GM12878 (cell line): ENCODE results near the gene YIPF4. TPM values are rescaled to one million over a fixed set of nuclear protein-coding genes. Genes with fewer than 3 reads are reported as not detected.

Source experiments
- ATAC-seq: fragments of 200-7000 bp; cut with Tn5 transposase; 3 replicates; pipeline ENCODE4 v1.9.1; 2020; ENCODE audit warnings: mild to moderate bottlenecking, moderate library complexity
- BruUV-seq: library from RNA; stranded (reverse); fragments of 400-500 nt; replicated peaks from 2 replicates; lab custom pipeline; 2021; lab: Mats Ljungman, UMichigan
- CTCF ChIA-PET: fragments of 300-600 bp; sonication (Branson Sonifier 250); formaldehyde crosslinking; extraction: SDS; loops from one replicate; lab custom pipeline; 2021; ENCODE audit warnings: inconsistent platforms; lab: Yijun Ruan, JAX
- POLR2A ChIA-PET: fragments of 350-600 bp; formaldehyde crosslinking; extraction: SDS; loops from one replicate; lab custom pipeline; 2021; ENCODE audit warnings: inconsistent platforms; lab: Charles Lee
- RAD21 ChIA-PET: fragments of 300-600 bp; sonication (Branson Sonifier 250); formaldehyde crosslinking; loops from one replicate; lab custom pipeline; 2023; ENCODE audit warnings: antibody characterized with exemption; ENCODE audit not compliant: unreplicated experiment; lab: Charles Lee
- SMC1A ChIA-PET: fragments of 300-600 bp; sonication (Branson Sonifier 250); formaldehyde crosslinking; loops from one replicate; lab custom pipeline; 2023; ENCODE audit not compliant: unreplicated experiment, uncharacterized antibody; lab: Charles Lee
- DNase-seq: peaks from one replicate; pipeline ENCODE4 v3.0.0-alpha.2; 2011; ENCODE audit warnings: low read depth, low spot score
- FAIRE-seq: peaks from 3 replicates; lab custom pipeline; 2011; peaks lifted over from hg19 to GRCh38; lab: Jason Lieb, UNC
- H2AFZ ChIP-seq: 2 replicates; pipeline ENCODE4 v1.6.0; 2011; ENCODE audit warnings: low read depth, low read length, control low read depth; ENCODE audit not compliant: control insufficient read depth
- H3K27ac ChIP-seq: 2 replicates; pipeline ENCODE4 v1.5.1; 2011; ENCODE audit warnings: control low read depth; ENCODE audit not compliant: control insufficient read depth, insufficient read depth
- H3K27me3 ChIP-seq, 2 experiments: replicated peaks in 1 of 2; 2 replicates each; pipeline versions ENCODE4 v1.6.0 to v1.6.1; 2011; ENCODE audit warnings: low read length in 1 of 2; ENCODE audit not compliant: control insufficient read depth in 2 of 2, insufficient read depth in 2 of 2
- H3K36me3 ChIP-seq, 2 experiments: 2 replicates each; pipeline ENCODE4 v1.5.1; 2011; ENCODE audit warnings: low read length in 1 of 2; ENCODE audit not compliant: control insufficient read depth in 2 of 2, insufficient read depth in 2 of 2
- H3K4me1 ChIP-seq: 2 replicates; pipeline ENCODE4 v1.6.1; 2011; ENCODE audit warnings: mild to moderate bottlenecking, low read length, moderate library complexity, mixed read lengths; ENCODE audit not compliant: control insufficient read depth, insufficient read depth
- H3K4me2 ChIP-seq: 2 replicates; pipeline ENCODE4 v1.6.0; 2011; ENCODE audit warnings: control low read depth; ENCODE audit not compliant: control insufficient read depth, insufficient read depth
- H3K4me3 ChIP-seq: fragments of 200-600 bp; sonication (generic); 2 replicates; pipeline ENCODE4 v1.5.1; 2016
- H3K79me2 ChIP-seq: 2 replicates; pipeline ENCODE4 v1.6.0; 2011; ENCODE audit warnings: low read length; ENCODE audit not compliant: control insufficient read depth, insufficient read depth
- H3K9ac ChIP-seq: 2 replicates; pipeline ENCODE4 v1.8.0; 2011; ENCODE audit warnings: low read length, control low read depth, mixed read lengths; ENCODE audit not compliant: control insufficient read depth, insufficient read depth
- H3K9me3 ChIP-seq: replicated peaks from 3 replicates; pipeline ENCODE4 v1.5.1; 2011; ENCODE audit warnings: mild to moderate bottlenecking, low read length; ENCODE audit not compliant: control insufficient read depth, insufficient read depth
- H4K20me1 ChIP-seq: 2 replicates; pipeline ENCODE4 v1.6.0; 2011; ENCODE audit not compliant: control insufficient read depth, insufficient read depth
- BRCA1 ChIP-seq: IDR thresholded peaks from 2 replicates; pipeline ENCODE4 v1.6.1; 2011; ENCODE audit warnings: low read depth, low read length, improper control_type of control experiment
- CHD1 ChIP-seq: IDR thresholded peaks from 2 replicates; pipeline ENCODE4 v1.6.1; 2012; ENCODE audit warnings: low read depth, low read length, improper control_type of control experiment
- NBN ChIP-seq: fragments of 450-650 bp; IDR thresholded peaks from 2 replicates; pipeline ENCODE4 v1.6.1; 2016
- PAX8 ChIP-seq: fragments of 450-650 bp; IDR thresholded peaks from 2 replicates; pipeline ENCODE4 v1.6.1; 2017; ENCODE audit warnings: mild to moderate bottlenecking, moderate library complexity
- SPI1 ChIP-seq: IDR thresholded peaks from 2 replicates; pipeline ENCODE4 v1.6.1; 2011; ENCODE audit warnings: low read depth, mild to moderate bottlenecking, low read length, moderate library complexity, borderline replicate concordance; ENCODE audit not compliant: insufficient read depth
- TAF1 ChIP-seq: IDR thresholded peaks from 2 replicates; pipeline ENCODE4 v1.6.1; 2011; ENCODE audit warnings: mild to moderate bottlenecking, low read depth, low read length, borderline replicate concordance
- WGBS: methylation state at CpG from one replicate; pipeline ENCODE4 v1.1.6; 2016; ENCODE audit warnings: low lambda C conversion rate; ENCODE audit not compliant: insufficient replicate concordance, insufficient coverage; ENCODE audit errors: missing lambda C conversion rate; 5-methylcytosine and 5-hydroxymethylcytosine counted together
- in situ Hi-C: fragments of 300-500 bp; cut with MboI; formaldehyde crosslinking; loops from 9 replicates; pipeline ENCODE4 v1.14.3; 2018; ENCODE audit warnings: mixed read lengths
- intact Hi-C: fragments of 100-400 bp; cut with micrococcal nuclease; formaldehyde crosslinking; loops from one replicate; pipeline ENCODE4 v1.14.2; 2022; ENCODE audit not compliant: unreplicated experiment
- polyA plus RNA-seq, 11 experiments: library from polyadenylated mRNA; depleted of rRNA in 4 of 11; unstranded in 6 of 11; stranded (reverse) in 5 of 11; fragments of >200 nt; fragmentation: Nextera tagmentation in 4 of 11; fragmentation: Illumina TruSeq in 1 of 11; extraction: Ambion mirVana in 4 of 11; extraction: Trizol in 1 of 11; gene quantifications; 1 replicate in 1 of 11; 2 replicates in 10 of 11; pipeline versions ENCODE4 v1.2.1 to v1.2.3, GENCODE V29; 2011 to 2016; ENCODE audit warnings: inconsistent platforms in 2 of 11, missing spikeins in 2 of 11, low read depth in 1 of 11
- total RNA-seq, 4 experiments: library from RNA; depleted of rRNA in 3 of 4; stranded (reverse); fragments of >200 nt in 3 of 4; fragmentation: Illumina TruSeq in 1 of 4; extraction: Trizol in 1 of 4; gene quantifications; 2 replicates each; pipeline versions ENCODE4 v1.2.1 to v1.2.3, GENCODE V29; 2013 to 2021
- TF ChIP-seq, protein P1 (sequence below): IDR thresholded peaks from 2 replicates; pipeline ENCODE4 v1.6.1; 2012; ENCODE audit warnings: low read depth, low read length, improper control_type of control experiment
- TF ChIP-seq, protein P2 (sequence below): fragments of 450-650 bp; IDR thresholded peaks from 2 replicates; pipeline ENCODE4 v1.6.1; 2016; ENCODE audit warnings: mild to moderate bottlenecking

The YIPF4 gene
- total and polyA plus RNA-seq, 10 of the 15 experiments (the other 5 are each of a cell fraction or from before 2014, with no cell fraction given), result 2.8 to 60.4 (median 11.1) TPM

- Histone ChIP-seq H3K79me2 (no peaks in the 10 kb centered on the region), H3K9ac (no peak overlapping the region), H3K9me3 (no peaks in the 10 kb centered on the region), H3K27ac (no peak overlapping the region), H3K4me1 (no peaks in the 10 kb centered on the region), H3K36me3 (no peaks in the 10 kb centered on the region), H3K4me2 (no peak overlapping the region), H3K27me3 (no peaks in the 10 kb centered on the region), H2AFZ (no peak overlapping the region), H3K4me3 (no peak overlapping the region), H4K20me1 (no peaks in the 10 kb centered on the region)
- BruUV-seq, result no TSS peak
- CTCF ChIA-PET, result no interaction called here
- RAD21 ChIA-PET, result no interaction called here
- SMC1A ChIA-PET, result no interaction called here
- no peak for DNase-seq
- WGBS, result 62% methylated on average over 4 of the region's 4 CpGs
- no peak for FAIRE-seq
- intact Hi-C loops, result no loop called here
- TF ChIP-seq TAF1, result no peak
- no peak for TF ChIP-seq PAX8
- TF ChIP-seq, protein P1, sequence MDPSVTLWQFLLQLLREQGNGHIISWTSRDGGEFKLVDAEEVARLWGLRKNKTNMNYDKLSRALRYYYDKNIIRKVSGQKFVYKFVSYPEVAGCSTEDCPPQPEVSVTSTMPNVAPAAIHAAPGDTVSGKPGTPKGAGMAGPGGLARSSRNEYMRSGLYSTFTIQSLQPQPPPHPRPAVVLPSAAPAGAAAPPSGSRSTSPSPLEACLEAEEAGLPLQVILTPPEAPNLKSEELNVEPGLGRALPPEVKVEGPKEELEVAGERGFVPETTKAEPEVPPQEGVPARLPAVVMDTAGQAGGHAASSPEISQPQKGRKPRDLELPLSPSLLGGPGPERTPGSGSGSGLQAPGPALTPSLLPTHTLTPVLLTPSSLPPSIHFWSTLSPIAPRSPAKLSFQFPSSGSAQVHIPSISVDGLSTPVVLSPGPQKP, result no peak
- no peak for TF ChIP-seq SPI1
- TF ChIP-seq CHD1, result no peak
- TF ChIP-seq, protein P2, sequence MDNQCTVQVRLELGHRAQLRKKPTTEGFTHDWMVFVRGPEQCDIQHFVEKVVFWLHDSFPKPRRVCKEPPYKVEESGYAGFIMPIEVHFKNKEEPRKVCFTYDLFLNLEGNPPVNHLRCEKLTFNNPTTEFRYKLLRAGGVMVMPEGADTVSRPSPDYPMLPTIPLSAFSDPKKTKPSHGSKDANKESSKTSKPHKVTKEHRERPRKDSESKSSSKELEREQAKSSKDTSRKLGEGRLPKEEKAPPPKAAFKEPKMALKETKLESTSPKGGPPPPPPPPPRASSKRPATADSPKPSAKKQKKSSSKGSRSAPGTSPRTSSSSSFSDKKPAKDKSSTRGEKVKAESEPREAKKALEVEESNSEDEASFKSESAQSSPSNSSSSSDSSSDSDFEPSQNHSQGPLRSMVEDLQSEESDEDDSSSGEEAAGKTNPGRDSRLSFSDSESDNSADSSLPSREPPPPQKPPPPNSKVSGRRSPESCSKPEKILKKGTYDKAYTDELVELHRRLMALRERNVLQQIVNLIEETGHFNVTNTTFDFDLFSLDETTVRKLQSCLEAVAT, result no peak
- TF ChIP-seq BRCA1, result no peak
- no peak for TF ChIP-seq NBN
- POLR2A ChIA-PET, result no interaction called here
- in situ Hi-C loops, result no loop called here
- no peak for ATAC-seq
Measured at GRCh38 chr2:32246911-32247310, 30.8 kb upstream of the YIPF4 start.
